HepG2 (cell line): ENCODE measurements around the gene VSIR. TPM values are rescaled to one million over a fixed set of nuclear protein-coding genes. Genes with fewer than 3 reads are reported as not detected.

Source experiments
- ATAC-seq: fragments of 200-7000 bp; cut with Tn5 transposase; 3 replicates; pipeline ENCODE4 v1.9.1; 2020; ENCODE audit warnings: mild to moderate bottlenecking, moderate library complexity
- BruUV-seq: library from RNA; stranded (reverse); fragments of 400-500 nt; replicated peaks from 2 replicates; lab custom pipeline; 2021; lab: Mats Ljungman, UMichigan
- CTCF ChIA-PET: fragments of 300-600 bp; formaldehyde crosslinking; extraction: SDS; loops from one replicate; lab custom pipeline; 2021; ENCODE audit warnings: low total read pairs, inconsistent platforms, low intra/inter-chr PET ratio; lab: Yijun Ruan, JAX
- POLR2A ChIA-PET: fragments of 350-600 bp; sonication (Branson Sonifier 250); formaldehyde crosslinking; loops from one replicate; lab custom pipeline; 2020; ENCODE audit warnings: antibody characterized with exemption, inconsistent platforms; lab: Yijun Ruan, JAX
- DNase-seq: peaks from one replicate; pipeline ENCODE4 v3.0.0-alpha.2; 2015; ENCODE audit warnings: low spot score
- FAIRE-seq: peaks from 3 replicates; lab custom pipeline; 2011; peaks lifted over from hg19 to GRCh38; lab: Jason Lieb, UNC
- H2AFZ ChIP-seq: one replicate; pipeline ENCODE4 v1.6.1; 2011; ENCODE audit warnings: low read length, inconsistent platforms
- H3K27ac ChIP-seq: fragments of 300-600 bp; 3 replicates; pipeline ENCODE4 v1.8.0; 2011; ENCODE audit warnings: mixed run types, mild to moderate bottlenecking, mixed read lengths, low read length, inconsistent platforms; ENCODE audit not compliant: insufficient read depth; ENCODE audit errors: extremely low read length
- H3K27me3 ChIP-seq, 2 experiments: fragments of 200-600 bp in 1 of 2; 2 replicates in 1 of 2; 3 replicates in 1 of 2; pipeline versions ENCODE4 v1.6.0 to v1.8.0; 2011; ENCODE audit warnings: low read length in 2 of 2, mild to moderate bottlenecking in 2 of 2, moderate library complexity in 2 of 2, inconsistent platforms in 1 of 2; ENCODE audit not compliant: insufficient read depth in 2 of 2, control insufficient read depth in 1 of 2
- H3K36me3 ChIP-seq, 2 experiments: fragments of 200-600 bp in 1 of 2; replicated peaks in 1 of 2; 2 replicates in 1 of 2; 3 replicates in 1 of 2; pipeline versions ENCODE4 v1.5.1 to v1.8.0; 2011; ENCODE audit warnings: low read length in 2 of 2, inconsistent platforms in 1 of 2; ENCODE audit not compliant: insufficient read depth in 2 of 2, control insufficient read depth in 1 of 2
- H3K4me1 ChIP-seq: 2 replicates; pipeline ENCODE4 v1.5.1; 2012; ENCODE audit warnings: low read length, inconsistent platforms; ENCODE audit not compliant: insufficient read depth
- H3K4me2 ChIP-seq: 2 replicates; pipeline ENCODE4 v1.6.0; 2011; ENCODE audit warnings: low read depth, low read length, inconsistent platforms
- H3K4me3 ChIP-seq, 3 experiments: fragments of 200-600 bp in 1 of 3; sonication (generic), shearing (Covaris generic) in 1 of 3; replicated peaks in 1 of 3; 2 replicates each; pipeline ENCODE4 v1.5.1; 2011 to 2016; ENCODE audit warnings: low read length in 3 of 3, inconsistent platforms in 2 of 3, low read depth in 2 of 3, mild to moderate bottlenecking in 2 of 3, control low read depth in 1 of 3, mixed read lengths in 1 of 3; ENCODE audit not compliant: insufficient read depth in 1 of 3
- H3K79me2 ChIP-seq: one replicate; pipeline ENCODE4 v1.6.1; 2011; ENCODE audit warnings: low read length, inconsistent platforms; ENCODE audit not compliant: insufficient read depth
- H3K9ac ChIP-seq: 2 replicates; pipeline ENCODE4 v1.6.0; 2011; ENCODE audit warnings: mild to moderate bottlenecking, low read depth, low read length, inconsistent platforms; ENCODE audit not compliant: insufficient read depth
- H3K9me3 ChIP-seq: 2 replicates; pipeline ENCODE4 v1.5.1; 2012; ENCODE audit warnings: mild to moderate bottlenecking, low read length
- H4K20me1 ChIP-seq: 2 replicates; pipeline ENCODE4 v1.6.0; 2011; ENCODE audit warnings: inconsistent platforms, mild to moderate bottlenecking, low read length, moderate library complexity; ENCODE audit not compliant: insufficient read depth
- BRD4 ChIP-seq: sonication (generic); formaldehyde crosslinking; IDR thresholded peaks from 2 replicates; pipeline ENCODE4 v1.4.0; 2020; ENCODE audit warnings: missing genetic modification reagents
- E2F2 ChIP-seq: sonication (generic); formaldehyde crosslinking; IDR thresholded peaks from 2 replicates; pipeline ENCODE4 v1.4.0; 2020; ENCODE audit warnings: missing genetic modification reagents, borderline replicate concordance
- FOXC1 ChIP-seq: sonication (generic); formaldehyde crosslinking; IDR thresholded peaks from 2 replicates; pipeline ENCODE4 v1.8.0; 2022; ENCODE audit warnings: mild to moderate bottlenecking, missing genetic modification reagents, borderline replicate concordance
- KAT2B ChIP-seq: fragments of 150-350 bp; IDR thresholded peaks from 2 replicates; pipeline ENCODE4 v1.6.1; 2014; ENCODE audit warnings: low read depth, low read length, borderline replicate concordance
- LCORL ChIP-seq, 2 experiments: fragments of 450-650 bp in 1 of 2; sonication (generic) in 1 of 2; formaldehyde crosslinking in 1 of 2; IDR thresholded peaks; 2 replicates each; pipeline versions ENCODE4 v1.5.0 to v1.6.1; 2017 to 2020; ENCODE audit warnings: antibody characterized with exemption in 1 of 2, missing genetic modification reagents in 1 of 2
- MAFK ChIP-seq, 2 experiments: IDR thresholded peaks in 1 of 2; conservative IDR thresholded peaks in 1 of 2; 2 replicates each; pipeline ENCODE4 v1.6.1; 2011; ENCODE audit warnings: improper control_type of control experiment in 2 of 2, low read length in 2 of 2
- MTA3 ChIP-seq: sonication (generic); formaldehyde crosslinking; IDR thresholded peaks from 2 replicates; pipeline ENCODE4 v1.4.0; 2020; ENCODE audit warnings: missing genetic modification reagents
- SALL1 ChIP-seq: sonication (generic); formaldehyde crosslinking; IDR thresholded peaks from 2 replicates; pipeline ENCODE4 v1.8.0; 2022; ENCODE audit warnings: mild to moderate bottlenecking, missing genetic modification reagents
- SNAPC5 ChIP-seq: sonication (generic); formaldehyde crosslinking; IDR thresholded peaks from 2 replicates; pipeline ENCODE4 v1.8.1; 2023; ENCODE audit warnings: mild to moderate bottlenecking, missing genetic modification reagents, borderline replicate concordance
- SP2 ChIP-seq: sonication (generic); formaldehyde crosslinking; IDR thresholded peaks from 2 replicates; pipeline ENCODE4 v1.5.1; 2020; ENCODE audit warnings: mild to moderate bottlenecking, missing genetic modification reagents
- SUZ12 ChIP-seq: fragments of 150-350 bp; IDR thresholded peaks from 2 replicates; pipeline ENCODE4 v1.6.1; 2014; ENCODE audit warnings: low read depth, low read length
- ZBTB8A ChIP-seq: sonication (generic); formaldehyde crosslinking; IDR thresholded peaks from 2 replicates; pipeline ENCODE4 v1.4.0; 2020; ENCODE audit warnings: mild to moderate bottlenecking, low read depth, missing genetic modification reagents, borderline replicate concordance
- ZFY ChIP-seq: sonication (generic); formaldehyde crosslinking; IDR thresholded peaks from 2 replicates; pipeline ENCODE4 v1.4.0; 2020; ENCODE audit warnings: missing genetic modification reagents
- ZNF30 ChIP-seq: sonication (generic); formaldehyde crosslinking; IDR thresholded peaks from 2 replicates; pipeline ENCODE4 v1.5.0; 2020; ENCODE audit warnings: mild to moderate bottlenecking, missing genetic modification reagents
- ZNF546 ChIP-seq: sonication (generic); formaldehyde crosslinking; conservative IDR thresholded peaks from 2 replicates; pipeline ENCODE4 v1.8.1; 2023; ENCODE audit warnings: mild to moderate bottlenecking, missing genetic modification reagents
- ZNF883 ChIP-seq: sonication (generic); formaldehyde crosslinking; IDR thresholded peaks from 2 replicates; pipeline ENCODE4 v1.5.1; 2020; ENCODE audit warnings: mild to moderate bottlenecking, missing genetic modification reagents; ENCODE audit errors: not compliant biosample characterization
- ZSCAN25 ChIP-seq: sonication (generic); formaldehyde crosslinking; IDR thresholded peaks from 2 replicates; pipeline ENCODE4 v1.8.0; 2022; ENCODE audit warnings: mild to moderate bottlenecking, missing genetic modification reagents
- whole genome bisulfite sequencing: methylation state at CpG from one replicate; pipeline ENCODE4 v1.1.6; 2017; ENCODE audit warnings: low lambda C conversion rate; 5-methylcytosine and 5-hydroxymethylcytosine counted together
- in situ Hi-C: cut with HindIII; loops from 2 replicates; pipeline ENCODE4 v1.10.0; 2017; ENCODE audit warnings: low pct_unique_long_range_greater_than_20kb; ENCODE audit not compliant: extremely low pct_ligation_motif_present
- intact Hi-C: fragments of 100-400 bp; cut with micrococcal nuclease; formaldehyde crosslinking; loops from one replicate; pipeline ENCODE4 v1.10.0; 2022; ENCODE audit not compliant: unreplicated experiment
- polyA plus RNA-seq, 8 experiments: library from polyadenylated mRNA; depleted of rRNA in 3 of 8; stranded (reverse) in 7 of 8; unstranded in 1 of 8; fragments of >200 nt; fragmentation: Illumina TruSeq in 4 of 8; extraction: Trizol in 4 of 8; gene quantifications; 2 replicates each; pipeline versions ENCODE4 v1.2.1 to v1.2.3, GENCODE V29; 2011 to 2016; ENCODE audit warnings: low read depth in 4 of 8, missing spikeins in 1 of 8, mixed read lengths in 1 of 8; ENCODE audit not compliant: insufficient read depth in 1 of 8
- total RNA-seq, 5 experiments: library from RNA; depleted of rRNA; stranded (reverse); fragments of >200 nt; fragmentation: Illumina TruSeq; extraction: Trizol; gene quantifications; 2 replicates each; pipeline ENCODE4 v1.2.3, GENCODE V29; 2016; ENCODE audit warnings: low read depth in 1 of 5

VSIR gene
- total and polyA plus RNA-seq, 2 of the 13 experiments (the other 11 are each of a cell fraction or from before 2014, with no cell fraction given) = 0.44 to 3.2 TPM

DNA sequence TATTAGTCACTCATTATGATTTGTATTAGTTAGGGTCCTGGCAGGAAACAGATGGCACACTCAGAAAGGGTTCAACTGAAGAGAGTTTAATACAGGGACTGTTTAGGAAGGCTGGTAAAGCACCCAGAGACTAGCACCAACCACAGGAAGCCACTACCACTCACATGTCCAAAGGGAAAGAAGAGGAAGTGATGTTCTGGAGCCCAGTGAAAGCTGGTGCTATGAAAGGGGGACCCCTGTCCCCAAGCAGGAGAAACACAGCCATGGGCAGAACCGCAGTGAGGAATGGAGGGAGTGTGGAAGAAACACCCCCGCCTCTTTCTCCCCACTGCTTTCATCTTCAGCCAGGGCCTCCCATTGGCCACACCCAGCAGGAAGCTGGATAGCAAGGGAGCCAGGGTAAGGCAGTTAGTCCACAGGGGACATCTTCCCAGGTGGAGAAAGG is 3.2 kb upstream of the VSIR start:
- Histone ChIP-seq H3K27ac (no peak overlapping the region), H3K9me3 (no peaks in the 10 kb centered on the region), H3K9ac (no peak overlapping the region), H3K79me2 (no peaks in the 10 kb centered on the region), H3K4me3 (no peak overlapping the region), H3K4me2 (no peak overlapping the region), H3K4me1 (peaks cover 6% of the 10 kb centered on the region; the same call in 1 of the 2 replicates), H4K20me1 (no peaks in the 10 kb centered on the region), H3K27me3 (peaks cover 3 to 68% of the 10 kb centered on the region in 2 experiments; a peak in 4 of 5 replicates), H2AFZ (no peak overlapping the region), H3K36me3 (no peaks in the 10 kb centered on the region)
- no peak for DNase-seq
- WGBS = 0% methylated on average over 2 of the region's 2 CpGs
- FAIRE-seq = no peak
- ChIA-PET POLR2A (no interaction called here), CTCF (no interaction called here)
- TF ChIP-seq ZNF546 (CRISPR knock-in tag) = no peak
- TF ChIP-seq ZBTB8A = no peak
- no peak for TF ChIP-seq FOXC1
- no peak for TF ChIP-seq KAT2B
- TF ChIP-seq BRD4 (CRISPR knock-in tag) = no peak
- TF ChIP-seq SNAPC5 (CRISPR knock-in tag) = no peak
- no peak for TF ChIP-seq ZNF30
- no peak for TF ChIP-seq SP2 (CRISPR knock-in tag)
- no peak for TF ChIP-seq MTA3
- no peak for TF ChIP-seq ZFY
- no peak for TF ChIP-seq ZNF883 (CRISPR knock-in tag)
- no peak for TF ChIP-seq E2F2 (CRISPR knock-in tag)
- no peak for TF ChIP-seq MAFK (conservative IDR thresholded peaks at IDR 0.05 in 1 of 2, IDR thresholded peaks at IDR 0.05 in 1 of 2; ENCODE audit: low read length in 2 of 2)
- TF ChIP-seq SALL1 = no peak
- TF ChIP-seq SUZ12 = no peak
- no peak for TF ChIP-seq LCORL (IDR thresholded peaks at IDR 0.05)
- no peak for TF ChIP-seq LCORL (CRISPR knock-in tag; IDR thresholded peaks at IDR 0.05)
- TF ChIP-seq ZSCAN25 (CRISPR knock-in tag) = no peak
- in situ Hi-C loops = no loop called here
- ATAC-seq = no peak
- intact Hi-C loops = no loop called here
- BruUV-seq = no TSS peak
